ENCODE measurements around the gene LRP1. TPM values are rescaled to one million over a fixed set of nuclear protein-coding genes. Genes with fewer than 3 reads are reported as not detected.

LRP1 gene
- total RNA-seq, 1 experiment from 2014 or later: 14.7 TPM

GRCh38 chr12:57241402-57242310 is 113.4 kb downstream of the LRP1 start:
- Histone ChIP-seq H3K9ac (ENCODE audit: low read length) (no peak overlapping the region), H3K4me1 (ENCODE audit: insufficient read depth, low read length) (peaks cover 33% of the 10 kb centered on the region), H3K4me3 (ENCODE audit: low read length) (no peak overlapping the region), H3K36me3 (ENCODE audit: low read depth, low read length) (no peaks in the 10 kb centered on the region), H3K9me2 (replicated peaks; ENCODE audit: low read length) (no peaks in the 10 kb centered on the region), H3K27me3 (ENCODE audit: low read length) (peaks cover 16% of the 10 kb centered on the region), H3K27ac (ENCODE audit: low read length) (no peak overlapping the region), H3K4me2 (ENCODE audit: low read length) (peak overlapping the region; percentile 99), H3F3A (ENCODE audit: low read length, unreplicated experiment) (no peaks in the 10 kb centered on the region), H3K79me2 (ENCODE audit: low read length) (no peaks in the 10 kb centered on the region), H2AFZ (ENCODE audit: low read length) (no peak overlapping the region), H4K20me1 (ENCODE audit: low read length) (no peaks in the 10 kb centered on the region), H3K9me3 (ENCODE audit: low read length) (no peaks in the 10 kb centered on the region)
- ChIA-PET CTCF (interaction anchor here (1.8 to 2.1 kb wide), 2 partner anchors 28 to 217 kb away, joined by 7 to 24 read pairs; no protein-coding TSS in a partner anchor), POLR2A (ENCODE audit: unreplicated experiment) (no interaction called here)
- no TSS peak for BruUV-seq (replicated peaks)
- no peak for ATAC-seq
- no peak for DNase-seq
- intact Hi-C loops (cut with micrococcal nuclease): no loop called here
- TF ChIP-seq CTCF (conservative IDR thresholded peaks at IDR 0.05; ENCODE audit: low read depth, low read length): no peak
- TF ChIP-seq EZH2phosphoT487 (IDR thresholded peaks at IDR 0.05; ENCODE audit: borderline replicate concordance, low read length): no peak
- TF ChIP-seq EZH2 (IDR thresholded peaks at IDR 0.05; ENCODE audit: low read length, unreplicated experiment): peak; percentile 68

- POLR2A ChIA-PET (ENCODE audit: unreplicated experiment): no interaction called here
- DNase-seq (no peak), ATAC-seq (no peak)
- no peak overlapping the region for H3K9ac ChIP-seq (ENCODE audit: low read length)
- peaks cover 16% of the 10 kb centered on the region for H3K27me3 ChIP-seq (ENCODE audit: low read length)
- peaks cover 33% of the 10 kb centered on the region for H3K4me1 ChIP-seq (ENCODE audit: insufficient read depth, low read length)
- H3K4me2 ChIP-seq (ENCODE audit: low read length): peak overlapping the region; percentile 99
- 0 out of 2 replicates have a peak overlapping the region, but pooled peaks have one; percentile 40 for H2AFZ ChIP-seq (ENCODE audit: low read length)
- H3K27ac ChIP-seq (ENCODE audit: low read length): no peak overlapping the region
- no TSS peak for BruUV-seq (replicated peaks)
- H3F3A ChIP-seq (ENCODE audit: low read length, unreplicated experiment): no peaks in the 10 kb centered on the region
- peak overlapping the region; percentile 68 for H3K4me3 ChIP-seq (ENCODE audit: low read length)
- H3K36me3 ChIP-seq (ENCODE audit: low read depth, low read length): no peaks in the 10 kb centered on the region
- no peaks in the 10 kb centered on the region for H3K79me2 ChIP-seq (ENCODE audit: low read length)
- no peaks in the 10 kb centered on the region for H3K9me3 ChIP-seq (ENCODE audit: low read length)
- intact Hi-C loops (cut with micrococcal nuclease): no loop called here
- H3K9me2 ChIP-seq (replicated peaks; ENCODE audit: low read length): no peaks in the 10 kb centered on the region
- H4K20me1 ChIP-seq (ENCODE audit: low read length): no peaks in the 10 kb centered on the region
- CTCF ChIA-PET: interaction anchor here (0.7 to 2.1 kb wide), 5 partner anchors 13 to 233 kb away, joined by 3 to 24 read pairs (median 7); partner anchors contain the start of gene SHMT2
- no peak for TF ChIP-seq CTCF (conservative IDR thresholded peaks at IDR 0.05; ENCODE audit: low read depth, low read length)
- TF ChIP-seq EZH2 (IDR thresholded peaks at IDR 0.05; ENCODE audit: low read length, unreplicated experiment): no peak
- TF ChIP-seq EZH2phosphoT487 (IDR thresholded peaks at IDR 0.05; ENCODE audit: borderline replicate concordance, low read length): no peak
These were observed 114.0 kb downstream of the LRP1 start for GRCh38 chr12:57242329-57242690.
